Choroid plexus epithelial cell (primary cell): ENCODE results near the gene SP1.

ENCODE experiments used
- DNase-seq: peaks from one replicate; pipeline ENCODE4 v3.0.0-alpha.2; 2010; ENCODE audit warnings: low read depth
- H3K4me3 ChIP-seq: 2 replicates; pipeline ENCODE4 v1.5.1; 2011; ENCODE audit warnings: low read depth, mild to moderate bottlenecking, control low read depth, low read length, moderate library complexity
- TF ChIP-seq, protein P1 (sequence below): conservative IDR thresholded peaks from 2 replicates; pipeline ENCODE4 v1.5.1; 2011; ENCODE audit warnings: low read depth, mild to moderate bottlenecking, control low read depth, inconsistent platforms, low read length, moderate library complexity

Gene SP1

DNA sequence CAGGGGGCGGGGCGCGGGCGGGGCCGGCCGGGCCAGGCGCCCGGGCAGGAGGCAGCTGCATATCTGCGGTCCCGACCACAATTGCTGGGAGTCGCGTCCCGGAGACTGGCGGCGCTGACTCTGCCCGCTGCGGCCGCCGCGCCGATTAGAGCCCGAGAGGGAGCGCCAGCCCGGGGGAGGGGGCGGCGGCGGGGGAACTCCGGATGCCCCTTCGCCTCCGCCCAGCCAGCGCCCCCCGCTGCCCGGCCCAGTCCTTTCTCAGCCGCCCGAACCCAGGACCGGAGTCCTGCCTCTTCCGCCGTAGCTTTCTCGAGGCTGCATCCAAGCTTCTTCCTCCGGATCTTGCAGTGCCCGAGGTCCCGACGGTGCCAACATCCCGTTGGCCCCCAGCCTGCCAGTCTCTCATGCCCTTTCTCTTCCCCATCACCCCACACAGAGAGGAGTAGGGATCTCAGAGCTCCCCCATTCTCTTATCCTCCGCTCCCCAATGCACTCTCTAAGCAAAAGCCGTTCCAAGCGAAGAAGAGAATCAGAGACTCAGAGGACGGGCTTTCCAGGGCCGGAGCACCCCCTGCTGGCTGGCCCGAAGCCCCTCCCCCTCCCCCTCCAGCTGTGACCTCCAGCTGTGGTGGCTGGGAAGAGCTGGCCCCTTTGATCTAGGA is 35.0 kb upstream of the SP1 start:
- TF ChIP-seq, protein P1, sequence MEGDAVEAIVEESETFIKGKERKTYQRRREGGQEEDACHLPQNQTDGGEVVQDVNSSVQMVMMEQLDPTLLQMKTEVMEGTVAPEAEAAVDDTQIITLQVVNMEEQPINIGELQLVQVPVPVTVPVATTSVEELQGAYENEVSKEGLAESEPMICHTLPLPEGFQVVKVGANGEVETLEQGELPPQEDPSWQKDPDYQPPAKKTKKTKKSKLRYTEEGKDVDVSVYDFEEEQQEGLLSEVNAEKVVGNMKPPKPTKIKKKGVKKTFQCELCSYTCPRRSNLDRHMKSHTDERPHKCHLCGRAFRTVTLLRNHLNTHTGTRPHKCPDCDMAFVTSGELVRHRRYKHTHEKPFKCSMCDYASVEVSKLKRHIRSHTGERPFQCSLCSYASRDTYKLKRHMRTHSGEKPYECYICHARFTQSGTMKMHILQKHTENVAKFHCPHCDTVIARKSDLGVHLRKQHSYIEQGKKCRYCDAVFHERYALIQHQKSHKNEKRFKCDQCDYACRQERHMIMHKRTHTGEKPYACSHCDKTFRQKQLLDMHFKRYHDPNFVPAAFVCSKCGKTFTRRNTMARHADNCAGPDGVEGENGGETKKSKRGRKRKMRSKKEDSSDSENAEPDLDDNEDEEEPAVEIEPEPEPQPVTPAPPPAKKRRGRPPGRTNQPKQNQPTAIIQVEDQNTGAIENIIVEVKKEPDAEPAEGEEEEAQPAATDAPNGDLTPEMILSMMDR, result peak; percentile 78
- H3K4me3 ChIP-seq, result peak overlapping the region; percentile 64
- DNase-seq, result peak; percentile 81

DNA sequence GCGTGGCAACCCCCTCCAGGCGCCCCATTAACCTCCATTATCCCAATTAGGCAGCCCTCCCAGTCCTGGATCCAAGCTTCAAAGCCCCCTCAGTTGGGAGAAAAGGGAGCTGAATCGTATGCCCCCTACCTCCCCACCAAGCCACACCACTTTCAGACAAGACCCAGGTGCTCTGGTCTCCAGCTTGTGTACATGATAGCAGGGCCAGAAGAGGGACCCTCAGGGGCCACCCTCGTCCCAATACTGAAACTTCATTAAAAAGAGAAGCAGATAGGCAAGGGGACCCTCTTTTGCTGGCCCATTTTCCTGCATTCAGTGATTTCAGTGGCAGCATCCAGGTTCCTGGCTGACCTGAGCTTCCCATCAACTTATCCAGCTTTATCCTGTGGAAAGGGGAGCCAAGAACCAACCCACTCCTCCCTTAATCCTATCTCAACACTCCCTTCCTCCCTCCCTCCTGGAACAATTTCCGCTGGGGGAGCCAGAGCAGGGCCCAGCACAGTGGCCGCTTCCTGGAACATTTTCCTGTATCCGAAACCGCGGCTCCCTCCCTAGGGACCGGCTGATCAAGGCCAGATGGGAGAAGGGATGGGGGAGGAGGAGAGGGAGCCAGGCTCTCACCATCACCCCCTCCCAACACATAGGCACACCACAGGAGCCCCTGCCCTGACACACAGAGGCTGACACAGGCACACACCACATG is 34.3 kb upstream of the SP1 start:
- H3K4me3 ChIP-seq, result peak overlapping the region; percentile 64
- TF ChIP-seq, protein P1, result no peak

DNA sequence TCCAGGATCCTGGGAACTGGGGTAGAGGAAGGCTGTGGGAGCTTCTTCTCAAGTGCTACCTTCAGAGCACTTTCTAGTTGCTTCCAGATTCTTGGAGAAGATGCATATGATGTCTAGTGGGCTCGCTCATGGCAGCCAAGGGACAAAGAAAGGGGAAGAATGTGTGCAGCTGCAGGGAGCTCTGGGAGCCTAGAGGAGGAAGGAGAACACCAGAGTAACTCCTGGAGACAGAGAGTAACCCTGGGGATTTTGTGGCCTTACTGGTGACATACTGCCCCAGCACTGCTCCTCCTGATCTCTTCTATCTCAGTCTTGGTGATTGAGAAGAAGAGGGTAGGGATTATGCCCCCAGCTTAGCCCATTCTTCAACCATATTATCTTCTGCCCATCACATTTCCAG is 33.5 kb upstream of the SP1 start:
- TF ChIP-seq, protein P1, result no peak
- DNase-seq, result no peak
- no peak overlapping the region for H3K4me3 ChIP-seq

More for the DNA sequence above, 34.3 kb upstream of the SP1 start:
- no peak for DNase-seq

DNA sequence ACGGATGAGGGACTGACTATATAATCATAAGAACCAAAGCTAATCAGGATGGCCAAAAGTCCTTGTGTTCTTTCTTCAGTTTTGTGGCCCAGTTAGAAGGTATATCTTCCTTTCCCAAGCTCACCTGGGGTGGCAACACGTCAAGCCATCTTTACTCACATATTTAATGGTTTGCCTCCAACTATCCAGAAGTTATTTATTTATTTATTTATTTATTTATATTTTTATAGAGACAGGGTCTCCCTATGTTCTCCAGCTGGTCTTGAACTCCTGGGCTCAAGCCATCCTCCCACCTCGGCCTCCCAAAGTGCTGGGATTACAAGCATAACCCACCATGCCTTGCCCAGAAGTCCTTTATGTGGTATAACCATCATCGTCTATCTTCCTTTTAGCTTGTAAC is 32.1 kb upstream of the SP1 start:
- TF ChIP-seq, protein P1, result no peak
- no peak overlapping the region for H3K4me3 ChIP-seq
- DNase-seq, result no peak

DNA sequence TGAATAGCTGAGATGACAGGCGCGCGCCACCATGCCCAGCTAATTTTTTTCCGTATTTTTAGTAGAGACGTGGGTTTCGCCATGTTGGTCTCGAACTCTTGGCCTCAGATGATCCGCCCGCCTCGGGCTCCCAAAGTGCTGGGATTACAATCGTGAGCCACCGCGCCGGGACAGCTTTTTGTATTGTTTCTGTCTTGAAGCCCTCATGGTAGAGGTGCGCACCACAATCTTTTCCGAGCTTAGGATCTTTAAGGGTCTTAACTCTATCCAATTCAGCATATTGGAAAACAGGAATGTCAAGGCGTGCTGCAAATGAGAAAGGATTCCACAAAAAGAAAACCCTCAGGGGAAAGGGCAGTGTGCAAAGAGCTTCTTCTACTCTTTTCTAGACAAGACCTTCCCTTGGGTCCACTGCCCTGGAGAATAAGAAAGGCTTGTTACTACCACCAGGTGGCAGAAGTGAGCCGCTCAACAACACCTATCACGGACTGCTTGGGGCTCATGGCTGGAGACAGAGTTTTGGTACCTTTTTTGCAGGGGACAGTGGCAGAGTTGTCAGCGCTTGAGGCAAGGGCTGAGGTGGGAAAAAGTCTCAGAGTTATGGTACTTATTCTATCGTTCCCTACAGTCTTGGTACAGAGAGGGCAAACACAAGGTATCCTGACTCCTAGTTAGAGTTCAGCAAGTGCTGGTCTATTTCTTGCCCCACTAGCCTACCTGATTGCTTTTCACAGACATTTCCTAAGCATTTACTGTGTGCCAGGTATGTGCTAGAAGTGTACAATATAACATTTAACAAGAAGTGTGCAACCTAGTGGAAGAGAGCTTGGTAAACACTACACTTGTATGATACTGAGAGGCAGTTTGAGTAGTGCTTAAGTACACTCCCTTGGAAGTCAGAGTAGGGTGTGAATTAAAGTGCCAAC is 27.4 kb upstream of the SP1 start:
- no peak overlapping the region for H3K4me3 ChIP-seq
- peak; percentile 93 for DNase-seq
- TF ChIP-seq, protein P1, result peak; percentile 91

DNA sequence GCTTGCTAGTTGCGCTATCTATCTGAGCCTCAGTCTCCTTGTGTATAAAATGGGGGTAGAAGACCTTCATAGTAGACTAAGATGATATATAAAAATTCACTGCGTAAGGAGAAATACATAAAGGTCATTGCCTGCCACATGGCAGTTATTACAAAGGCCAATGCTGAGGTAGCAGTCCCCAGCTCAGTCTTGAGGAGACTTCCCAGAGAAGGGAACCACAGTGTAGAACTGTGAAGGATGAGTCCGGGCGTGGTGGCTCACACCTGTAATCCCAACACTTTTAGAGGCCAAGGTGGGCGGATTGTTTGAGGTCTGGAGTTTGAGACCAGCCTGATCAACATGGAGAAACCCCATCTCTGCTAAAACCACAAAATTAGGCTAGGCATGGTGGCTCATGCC is 26.7 kb upstream of the SP1 start:
- no peak for DNase-seq
- TF ChIP-seq, protein P1, result no peak
- H3K4me3 ChIP-seq, result no peak overlapping the region
